Endothelial cell of umbilical vein (primary cell): ENCODE results near the gene RNFT2.
A peak's percentile ranks its signal among the peaks of the same experiment; 100 is the strongest.

ENCODE experiments used
- EZH2 ChIP-seq: IDR thresholded peaks from 2 replicates; pipeline ENCODE4 v1.6.1; 2012; ENCODE audit warnings: borderline replicate concordance, low read depth, mild to moderate bottlenecking, moderate library complexity, low read length, inconsistent platforms; ENCODE audit not compliant: severe bottlenecking
- FOS ChIP-seq: IDR thresholded peaks from 2 replicates; pipeline ENCODE4 v1.6.1; 2011; ENCODE audit warnings: mild to moderate bottlenecking, low read length, moderate library complexity, borderline replicate concordance; ENCODE audit not compliant: insufficient read depth
- GATA2 ChIP-seq: IDR thresholded peaks from 2 replicates; pipeline ENCODE4 v1.7.0; 2011; ENCODE audit warnings: low read depth, mild to moderate bottlenecking, moderate library complexity, mixed read lengths, low read length; ENCODE audit not compliant: insufficient read length, insufficient read depth
- MYC ChIP-seq: IDR thresholded peaks from one replicate; pipeline ENCODE4 v1.6.1; 2011; ENCODE audit warnings: mild to moderate bottlenecking, low read depth, low read length
- POLR2A ChIP-seq: IDR thresholded peaks from 2 replicates; pipeline ENCODE4 v1.6.1; 2012; ENCODE audit warnings: low read depth, mild to moderate bottlenecking, control low read depth, low read length
- POLR2AphosphoS5 ChIP-seq: IDR thresholded peaks from 2 replicates; pipeline ENCODE4 v1.6.1; 2012; ENCODE audit warnings: low read depth, mild to moderate bottlenecking, control low read depth, low read length, moderate library complexity; ENCODE audit not compliant: insufficient read depth
- TF ChIP-seq, protein P1 (sequence below), 2 donors: IDR thresholded peaks; 1 replicate in 1 of 2; 2 replicates in 1 of 2; pipeline ENCODE4 v1.5.1; 2011; ENCODE audit warnings: low read length in 2 of 2, mild to moderate bottlenecking in 2 of 2, moderate library complexity in 2 of 2, control low read depth in 1 of 2, inconsistent platforms in 1 of 2, low read depth in 1 of 2; ENCODE audit not compliant: insufficient read depth in 1 of 2; ENCODE audit errors: extremely low read depth in 1 of 2

DNA sequence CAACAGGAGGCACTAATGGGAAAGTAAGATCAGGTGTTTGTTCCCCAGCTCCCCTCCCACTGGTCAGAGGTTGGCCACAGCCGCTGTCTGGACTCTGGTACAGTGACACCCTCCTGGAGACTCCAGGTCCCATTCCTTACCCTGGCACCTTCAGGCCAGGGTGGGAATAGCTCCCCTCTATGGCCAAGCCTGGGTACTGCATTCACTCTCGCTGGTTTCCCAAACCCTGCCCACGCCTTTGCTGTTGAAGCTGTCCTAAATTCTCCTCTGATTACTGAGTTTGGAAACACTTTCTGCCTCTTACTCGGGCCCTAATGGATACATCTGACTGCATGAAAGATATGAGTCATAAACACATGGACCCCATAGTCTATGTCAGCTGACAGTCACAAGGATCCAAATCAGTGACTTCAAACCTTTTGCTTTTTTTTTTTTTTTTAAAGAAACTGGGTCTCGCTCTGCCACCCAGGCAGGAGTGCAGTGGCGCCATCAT lies 125.2 kb downstream of the RNFT2 start:
- TF ChIP-seq, protein P1, sequence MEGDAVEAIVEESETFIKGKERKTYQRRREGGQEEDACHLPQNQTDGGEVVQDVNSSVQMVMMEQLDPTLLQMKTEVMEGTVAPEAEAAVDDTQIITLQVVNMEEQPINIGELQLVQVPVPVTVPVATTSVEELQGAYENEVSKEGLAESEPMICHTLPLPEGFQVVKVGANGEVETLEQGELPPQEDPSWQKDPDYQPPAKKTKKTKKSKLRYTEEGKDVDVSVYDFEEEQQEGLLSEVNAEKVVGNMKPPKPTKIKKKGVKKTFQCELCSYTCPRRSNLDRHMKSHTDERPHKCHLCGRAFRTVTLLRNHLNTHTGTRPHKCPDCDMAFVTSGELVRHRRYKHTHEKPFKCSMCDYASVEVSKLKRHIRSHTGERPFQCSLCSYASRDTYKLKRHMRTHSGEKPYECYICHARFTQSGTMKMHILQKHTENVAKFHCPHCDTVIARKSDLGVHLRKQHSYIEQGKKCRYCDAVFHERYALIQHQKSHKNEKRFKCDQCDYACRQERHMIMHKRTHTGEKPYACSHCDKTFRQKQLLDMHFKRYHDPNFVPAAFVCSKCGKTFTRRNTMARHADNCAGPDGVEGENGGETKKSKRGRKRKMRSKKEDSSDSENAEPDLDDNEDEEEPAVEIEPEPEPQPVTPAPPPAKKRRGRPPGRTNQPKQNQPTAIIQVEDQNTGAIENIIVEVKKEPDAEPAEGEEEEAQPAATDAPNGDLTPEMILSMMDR (IDR thresholded peaks at IDR 0.05; ENCODE audit: extremely low read depth in 1 of 2, insufficient read depth in 1 of 2, low read depth in 1 of 2, low read length in 2 of 2): peak; percentile 49 to 76
- TF ChIP-seq POLR2A (no peak), POLR2AphosphoS5 (no peak), MYC (no peak), EZH2 (no peak), FOS (no peak), GATA2 (no peak)
